GM20431 (cell line): ENCODE results near the gene NOTCH4.

Experiments used
- in situ Hi-C: fragments of 300-500 bp; cut with MseI, MboI; formaldehyde crosslinking; loops from one replicate; pipeline ENCODE4 v1.15.0; 2020; ENCODE audit warnings: low sequenced_read_pairs; ENCODE audit not compliant: unreplicated experiment

NOTCH4 gene

GRCh38 chr6:32183483-32184083 lies 40.3 kb downstream of the NOTCH4 start:
- in situ Hi-C loops = no loop called here

- in situ Hi-C loops = no loop called here
These were observed 40.8 kb downstream of the NOTCH4 start for GRCh38 chr6:32183030-32183429.

- in situ Hi-C loops = no loop called here
These were observed 41.3 kb downstream of the NOTCH4 start for GRCh38 chr6:32182555-32182981.

- in situ Hi-C loops = no loop called here
These were observed 41.8 kb downstream of the NOTCH4 start for GRCh38 chr6:32181915-32182529.

GRCh38 chr6:32181148-32181702 lies 42.6 kb downstream of the NOTCH4 start:
- in situ Hi-C loops = no loop called here

GRCh38 chr6:32179766-32180405 lies 44.0 kb downstream of the NOTCH4 start:
- in situ Hi-C loops = no loop called here

GRCh38 chr6:32178547-32179440 lies 45.1 kb downstream of the NOTCH4 start:
- in situ Hi-C loops = no loop called here

- in situ Hi-C loops = no loop called here
These were observed 45.9 kb downstream of the NOTCH4 start, which contains the start of gene RNF5 for GRCh38 chr6:32177788-32178546. TSS of gene RNF5 (plus strand) at chr6:32178405. CDS start at chr6:32178512, 107 bp downstream.

GRCh38 chr6:32177183-32177787 lies 46.6 kb downstream of the NOTCH4 start:
- in situ Hi-C loops = no loop called here

GRCh38 chr6:32176476-32177182 lies 47.2 kb downstream of the NOTCH4 start:
- in situ Hi-C loops = no loop called here

GRCh38 chr6:32175711-32176475 lies 48.0 kb downstream of the NOTCH4 start, which contains the start of gene AGPAT1:
TSS of gene AGPAT1 (minus strand) at chr6:32176084. CDS start at chr6:32171496, 4,588 bp downstream.
- in situ Hi-C loops = no loop called here

- in situ Hi-C loops = no loop called here
These were observed 48.6 kb downstream of the NOTCH4 start for GRCh38 chr6:32175322-32175710.

GRCh38 chr6:32174416-32174815 lies 49.5 kb downstream of the NOTCH4 start:
- in situ Hi-C loops = no loop called here

GRCh38 chr6:32173051-32173727 lies 50.7 kb downstream of the NOTCH4 start:
- in situ Hi-C loops = no loop called here

GRCh38 chr6:32171234-32171633 lies 52.6 kb downstream of the NOTCH4 start:
- in situ Hi-C loops = no loop called here

GRCh38 chr6:32170294-32170693 lies 53.6 kb downstream of the NOTCH4 start:
- in situ Hi-C loops = no loop called here
